NCI-H1694 treated with DMSO at 0.1 percent for 48 hours (cell line): ENCODE data around the gene NCAPD2.

Source experiments
- DNase-seq: peaks from one replicate; lab custom pipeline; 2025; lab: John Stamatoyannopoulos, UW

The NCAPD2 gene

DNA sequence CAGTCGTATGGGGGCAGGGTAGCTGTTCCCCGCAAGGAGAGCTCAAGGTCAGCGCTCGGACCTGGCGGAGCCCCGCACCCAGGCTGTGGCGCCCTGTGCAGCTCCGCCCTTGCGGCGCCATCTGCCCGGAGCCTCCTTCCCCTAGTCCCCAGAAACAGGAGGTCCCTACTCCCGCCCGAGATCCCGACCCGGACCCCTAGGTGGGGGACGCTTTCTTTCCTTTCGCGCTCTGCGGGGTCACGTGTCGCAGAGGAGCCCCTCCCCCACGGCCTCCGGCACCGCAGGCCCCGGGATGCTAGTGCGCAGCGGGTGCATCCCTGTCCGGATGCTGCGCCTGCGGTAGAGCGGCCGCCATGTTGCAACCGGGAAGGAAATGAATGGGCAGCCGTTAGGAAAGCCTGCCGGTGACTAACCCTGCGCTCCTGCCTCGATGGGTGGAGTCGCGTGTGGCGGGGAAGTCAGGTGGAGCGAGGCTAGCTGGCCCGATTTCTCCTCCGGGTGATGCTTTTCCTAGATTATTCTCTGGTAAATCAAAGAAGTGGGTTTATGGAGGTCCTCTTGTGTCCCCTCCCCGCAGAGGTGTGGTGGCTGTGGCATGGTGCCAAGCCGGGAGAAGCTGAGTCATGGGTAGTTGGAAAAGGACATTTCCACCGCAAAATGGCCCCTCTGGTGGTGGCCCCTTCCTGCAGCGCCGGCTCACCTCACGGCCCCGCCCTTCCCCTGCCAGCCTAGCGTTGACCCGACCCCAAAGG, 41.2 kb downstream of the NCAPD2 start:
- peak; percentile 64 for DNase-seq

DNA sequence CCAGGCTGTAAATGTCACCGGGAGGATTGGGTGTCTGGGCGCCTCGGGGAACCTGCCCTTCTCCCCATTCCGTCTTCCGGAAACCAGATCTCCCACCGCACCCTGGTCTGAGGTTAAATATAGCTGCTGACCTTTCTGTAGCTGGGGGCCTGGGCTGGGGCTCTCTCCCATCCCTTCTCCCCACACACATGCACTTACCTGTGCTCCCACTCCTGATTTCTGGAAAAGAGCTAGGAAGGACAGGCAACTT, 41.7 kb downstream of the NCAPD2 start:
- no peak for DNase-seq

DNA sequence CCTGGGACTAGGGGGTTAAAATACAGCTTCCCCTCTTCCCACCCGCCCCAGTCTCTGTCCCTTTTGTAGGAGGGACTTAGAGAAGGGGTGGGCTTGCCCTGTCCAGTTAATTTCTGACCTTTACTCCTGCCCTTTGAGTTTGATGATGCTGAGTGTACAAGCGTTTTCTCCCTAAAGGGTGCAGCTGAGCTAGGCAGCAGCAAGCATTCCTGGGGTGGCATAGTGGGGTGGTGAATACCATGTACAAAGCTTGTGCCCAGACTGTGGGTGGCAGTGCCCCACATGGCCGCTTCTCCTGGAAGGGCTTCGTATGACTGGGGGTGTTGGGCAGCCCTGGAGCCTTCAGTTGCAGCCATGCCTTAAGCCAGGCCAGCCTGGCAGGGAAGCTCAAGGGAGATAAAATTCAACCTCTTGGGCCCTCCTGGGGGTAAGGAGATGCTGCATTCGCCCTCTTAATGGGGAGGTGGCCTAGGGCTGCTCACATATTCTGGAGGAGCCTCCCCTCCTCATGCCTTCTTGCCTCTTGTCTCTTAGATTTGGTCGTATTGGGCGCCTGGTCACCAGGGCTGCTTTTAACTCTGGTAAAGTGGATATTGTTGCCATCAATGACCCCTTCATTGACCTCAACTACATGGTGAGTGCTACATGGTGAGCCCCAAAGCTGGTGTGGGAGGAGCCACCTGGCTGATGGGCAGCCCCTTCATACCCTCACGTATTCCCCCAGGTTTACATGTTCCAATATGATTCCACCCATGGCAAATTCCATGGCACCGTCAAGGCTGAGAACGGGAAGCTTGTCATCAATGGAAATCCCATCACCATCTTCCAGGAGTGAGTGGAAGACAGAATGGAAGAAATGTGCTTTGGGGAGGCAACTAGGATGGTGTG, 42.3 kb downstream of the NCAPD2 start:
- DNase-seq: no peak

DNA sequence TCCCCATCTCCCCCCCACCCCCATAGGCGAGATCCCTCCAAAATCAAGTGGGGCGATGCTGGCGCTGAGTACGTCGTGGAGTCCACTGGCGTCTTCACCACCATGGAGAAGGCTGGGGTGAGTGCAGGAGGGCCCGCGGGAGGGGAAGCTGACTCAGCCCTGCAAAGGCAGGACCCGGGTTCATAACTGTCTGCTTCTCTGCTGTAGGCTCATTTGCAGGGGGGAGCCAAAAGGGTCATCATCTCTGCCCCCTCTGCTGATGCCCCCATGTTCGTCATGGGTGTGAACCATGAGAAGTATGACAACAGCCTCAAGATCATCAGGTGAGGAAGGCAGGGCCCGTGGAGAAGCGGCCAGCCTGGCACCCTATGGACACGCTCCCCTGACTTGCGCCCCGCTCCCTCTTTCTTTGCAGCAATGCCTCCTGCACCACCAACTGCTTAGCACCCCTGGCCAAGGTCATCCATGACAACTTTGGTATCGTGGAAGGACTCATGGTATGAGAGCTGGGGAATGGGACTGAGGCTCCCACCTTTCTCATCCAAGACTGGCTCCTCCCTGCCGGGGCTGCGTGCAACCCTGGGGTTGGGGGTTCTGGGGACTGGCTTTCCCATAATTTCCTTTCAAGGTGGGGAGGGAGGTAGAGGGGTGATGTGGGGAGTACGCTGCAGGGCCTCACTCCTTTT, 43.1 kb downstream of the NCAPD2 start:
- no peak for DNase-seq

DNA sequence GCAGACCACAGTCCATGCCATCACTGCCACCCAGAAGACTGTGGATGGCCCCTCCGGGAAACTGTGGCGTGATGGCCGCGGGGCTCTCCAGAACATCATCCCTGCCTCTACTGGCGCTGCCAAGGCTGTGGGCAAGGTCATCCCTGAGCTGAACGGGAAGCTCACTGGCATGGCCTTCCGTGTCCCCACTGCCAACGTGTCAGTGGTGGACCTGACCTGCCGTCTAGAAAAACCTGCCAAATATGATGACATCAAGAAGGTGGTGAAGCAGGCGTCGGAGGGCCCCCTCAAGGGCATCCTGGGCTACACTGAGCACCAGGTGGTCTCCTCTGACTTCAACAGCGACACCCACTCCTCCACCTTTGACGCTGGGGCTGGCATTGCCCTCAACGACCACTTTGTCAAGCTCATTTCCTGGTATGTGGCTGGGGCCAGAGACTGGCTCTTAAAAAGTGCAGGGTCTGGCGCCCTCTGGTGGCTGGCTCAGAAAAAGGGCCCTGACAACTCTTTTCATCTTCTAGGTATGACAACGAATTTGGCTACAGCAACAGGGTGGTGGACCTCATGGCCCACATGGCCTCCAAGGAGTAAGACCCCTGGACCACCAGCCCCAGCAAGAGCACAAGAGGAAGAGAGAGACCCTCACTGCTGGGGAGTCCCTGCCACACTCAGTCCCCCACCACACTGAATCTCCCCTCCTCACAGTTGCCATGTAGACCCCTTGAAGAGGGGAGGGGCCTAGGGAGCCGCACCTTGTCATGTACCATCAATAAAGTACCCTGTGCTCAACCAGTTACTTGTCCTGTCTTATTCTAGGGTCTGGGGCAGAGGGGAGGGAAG, 43.9 kb downstream of the NCAPD2 start:
- peak; percentile 82 for DNase-seq

DNA sequence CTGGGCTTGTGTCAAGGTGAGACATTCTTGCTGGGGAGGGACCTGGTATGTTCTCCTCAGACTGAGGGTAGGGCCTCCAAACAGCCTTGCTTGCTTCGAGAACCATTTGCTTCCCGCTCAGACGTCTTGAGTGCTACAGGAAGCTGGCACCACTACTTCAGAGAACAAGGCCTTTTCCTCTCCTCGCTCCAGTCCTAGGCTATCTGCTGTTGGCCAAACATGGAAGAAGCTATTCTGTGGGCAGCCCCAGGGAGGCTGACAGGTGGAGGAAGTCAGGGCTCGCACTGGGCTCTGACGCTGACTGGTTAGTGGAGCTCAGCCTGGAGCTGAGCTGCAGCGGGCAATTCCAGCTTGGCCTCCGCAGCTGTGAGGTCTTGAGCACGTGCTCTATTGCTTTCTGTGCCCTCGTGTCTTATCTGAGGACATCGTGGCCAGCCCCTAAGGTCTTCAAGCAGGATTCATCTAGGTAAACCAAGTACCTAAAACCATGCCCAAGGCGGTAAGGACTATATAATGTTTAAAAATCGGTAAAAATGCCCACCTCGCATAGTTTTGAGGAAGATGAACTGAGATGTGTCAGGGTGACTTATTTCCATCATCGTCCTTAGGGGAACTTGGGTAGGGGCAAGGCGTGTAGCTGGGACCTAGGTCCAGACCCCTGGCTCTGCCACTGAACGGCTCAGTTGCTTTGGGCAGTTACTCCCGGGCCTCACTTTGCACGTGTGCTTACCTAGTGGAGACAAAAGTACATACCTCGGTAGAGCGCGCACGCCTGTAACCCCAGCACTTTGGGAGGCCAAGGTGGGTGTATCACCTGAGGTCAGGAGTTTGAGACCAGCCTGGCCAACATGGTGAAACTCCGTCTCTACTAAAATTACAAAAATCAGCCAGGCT, 44.8 kb downstream of the NCAPD2 start:
- DNase-seq: no peak

DNA sequence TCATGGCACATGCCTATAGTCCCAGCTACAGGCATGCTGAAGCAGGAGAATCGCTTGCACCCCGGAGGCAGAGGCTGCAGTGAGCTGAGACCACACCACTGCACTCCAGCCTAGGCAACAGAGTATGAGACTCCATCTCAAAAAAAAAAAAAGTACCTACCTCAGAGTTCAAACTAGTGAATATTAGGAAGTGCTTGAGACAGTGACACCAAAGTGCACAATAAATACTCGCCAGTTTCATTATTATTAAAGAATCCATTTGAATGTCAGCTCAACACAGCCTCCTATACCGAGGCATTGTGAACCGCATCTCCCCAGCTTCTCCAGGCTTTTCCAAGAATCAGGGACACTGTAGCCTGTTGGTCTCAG, 45.4 kb downstream of the NCAPD2 start:
- no peak for DNase-seq

DNA sequence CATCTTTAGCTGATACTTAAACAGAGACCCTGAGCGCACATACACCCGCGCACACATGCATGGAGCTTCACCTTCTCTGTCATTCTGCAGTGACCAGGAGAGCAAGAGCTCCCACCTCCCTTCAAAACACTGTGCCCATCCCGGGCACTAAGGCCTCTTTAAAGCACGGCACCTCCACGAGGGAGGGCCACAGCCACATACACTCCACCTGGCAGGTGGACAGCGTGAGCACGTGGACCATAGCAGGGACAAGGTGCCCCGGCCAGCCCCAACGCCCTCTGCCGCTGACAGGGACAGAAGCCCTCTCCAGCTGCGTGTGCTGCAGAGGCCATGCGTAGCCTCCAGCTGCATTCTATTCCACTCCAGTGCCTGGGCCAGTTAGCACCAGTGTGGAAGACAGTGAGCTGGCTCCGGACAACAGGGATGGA, 45.8 kb downstream of the NCAPD2 start:
- no peak for DNase-seq

DNA sequence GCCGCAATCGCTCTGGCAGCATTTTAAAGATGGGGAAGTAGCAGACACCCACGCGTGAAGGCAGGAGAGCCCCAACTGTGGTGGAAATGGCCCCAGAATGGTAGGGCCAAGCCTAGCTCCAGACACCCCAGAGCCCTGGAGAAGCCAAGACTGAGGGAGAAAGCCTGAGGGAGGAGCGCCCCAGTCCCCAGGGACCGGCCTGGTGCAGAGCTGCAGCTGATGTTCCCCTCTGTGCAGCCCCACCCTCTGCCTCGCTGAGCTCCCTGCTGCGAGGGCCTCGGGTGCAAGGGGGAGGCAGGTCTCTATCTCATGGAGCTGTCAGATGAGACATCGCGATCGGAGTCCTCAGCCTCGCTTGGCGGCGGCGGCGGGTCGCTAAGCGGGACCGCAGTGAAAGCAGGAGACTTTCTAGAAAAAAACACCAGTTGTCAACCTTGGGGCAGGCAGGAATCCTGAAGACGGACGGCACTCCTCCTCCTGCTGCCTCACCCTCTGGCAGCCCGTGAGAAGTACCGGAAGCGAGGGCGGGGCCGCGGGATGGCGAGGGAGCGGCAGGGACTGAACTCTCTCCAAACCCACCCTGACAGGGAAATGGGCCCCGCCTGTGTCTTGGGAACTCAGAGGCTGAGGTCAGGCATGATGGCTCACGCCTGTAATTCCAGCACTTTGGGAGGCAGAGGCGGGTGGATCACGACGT, 46.4 kb downstream of the NCAPD2 start:
- DNase-seq: no peak

DNA sequence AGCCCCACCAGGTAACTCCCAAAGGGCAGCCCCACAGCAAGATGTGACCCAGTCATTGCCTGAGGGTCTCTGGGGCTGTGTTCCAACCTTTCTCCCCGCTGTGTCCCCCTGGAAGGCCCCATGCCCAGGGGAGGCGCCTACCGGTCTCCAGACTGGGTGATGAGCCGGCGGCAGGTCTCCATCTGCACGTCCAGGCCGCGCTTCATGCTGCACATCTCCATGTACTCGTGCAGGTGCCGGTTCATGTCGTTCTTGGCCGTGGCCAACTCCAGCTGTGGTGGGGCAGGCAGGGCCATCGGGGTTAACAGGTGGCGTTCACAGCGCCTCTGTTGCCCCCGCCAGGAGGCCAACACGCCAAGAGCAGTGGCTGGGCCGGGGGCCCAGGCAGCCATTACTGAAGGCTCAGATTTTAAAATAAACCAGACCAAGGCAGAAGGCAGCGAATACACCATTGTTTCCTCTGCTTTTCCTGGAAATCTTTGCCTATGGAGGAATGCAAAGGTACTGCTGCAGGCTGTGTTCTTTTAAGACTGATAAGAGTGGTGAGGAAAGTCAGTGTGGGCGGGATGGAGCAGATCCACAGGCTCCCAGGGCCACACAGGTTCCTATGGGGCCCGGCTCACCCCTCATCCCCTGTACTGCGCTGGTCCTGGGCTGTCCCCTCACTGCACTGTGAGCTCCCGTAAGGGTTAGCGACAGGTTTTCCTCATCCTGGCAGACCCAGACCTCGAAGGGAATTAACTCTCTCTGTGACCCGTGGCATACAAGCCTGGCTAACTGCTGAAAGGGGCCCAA, 47.7 kb downstream of the NCAPD2 start:
- no peak for DNase-seq

DNA sequence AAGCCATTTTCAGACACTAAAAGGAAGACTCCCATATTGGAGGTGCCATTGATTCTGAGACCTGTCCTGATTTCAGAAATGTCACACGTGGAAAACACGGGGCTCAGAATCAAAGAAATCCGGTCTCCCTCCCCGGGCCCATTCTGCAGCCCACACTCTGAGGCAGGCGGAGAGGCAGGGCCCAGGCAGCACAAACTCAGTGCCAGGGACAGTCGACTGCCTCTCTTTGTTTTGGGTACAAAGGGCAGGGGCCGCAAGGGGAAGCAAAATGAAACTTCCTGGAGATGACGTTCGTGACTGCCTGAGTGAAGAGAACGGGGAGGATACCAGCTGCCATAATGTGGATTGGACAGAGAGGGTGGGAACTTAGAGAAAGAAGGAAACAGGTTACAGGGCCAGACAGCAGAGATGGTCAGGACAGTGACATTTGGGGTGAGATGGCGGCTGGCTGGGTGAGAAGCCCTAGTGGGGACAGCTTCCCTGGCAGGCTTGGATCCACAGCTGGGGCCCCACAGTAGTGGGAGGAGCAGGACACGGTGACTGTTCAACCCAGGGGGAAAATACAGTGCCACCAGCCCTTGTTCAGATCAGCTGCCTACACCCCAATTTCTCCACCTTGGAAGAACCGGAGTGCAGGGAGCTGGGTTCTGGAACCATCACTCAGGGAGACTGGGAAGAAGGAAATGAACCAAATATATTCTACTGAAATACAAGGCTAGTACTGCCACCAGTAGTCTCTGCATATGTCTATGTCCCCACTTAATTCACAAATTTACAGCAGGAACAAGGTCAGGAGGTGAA, 48.5 kb downstream of the NCAPD2 start:
- no peak for DNase-seq

DNA sequence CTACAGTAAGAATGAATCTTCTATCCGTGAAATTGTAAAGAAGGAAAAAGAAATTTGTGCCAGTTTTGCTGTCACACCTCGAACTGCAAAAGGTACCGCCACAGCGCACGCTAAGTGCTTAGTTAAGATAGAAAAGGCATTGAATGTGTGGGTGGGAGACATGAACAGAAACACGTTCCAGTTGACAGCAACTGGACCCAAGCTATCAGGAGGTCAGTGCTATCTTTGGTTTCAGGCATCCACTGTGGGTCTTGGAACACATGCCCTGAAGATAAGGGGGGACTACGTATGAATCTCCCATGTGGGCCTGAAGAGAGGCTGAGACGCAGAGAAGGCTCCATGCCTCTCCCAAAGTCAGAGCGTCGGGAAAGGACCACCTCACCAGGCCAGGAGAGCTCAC, 52.1 kb downstream of the NCAPD2 start:
- no peak for DNase-seq

DNA sequence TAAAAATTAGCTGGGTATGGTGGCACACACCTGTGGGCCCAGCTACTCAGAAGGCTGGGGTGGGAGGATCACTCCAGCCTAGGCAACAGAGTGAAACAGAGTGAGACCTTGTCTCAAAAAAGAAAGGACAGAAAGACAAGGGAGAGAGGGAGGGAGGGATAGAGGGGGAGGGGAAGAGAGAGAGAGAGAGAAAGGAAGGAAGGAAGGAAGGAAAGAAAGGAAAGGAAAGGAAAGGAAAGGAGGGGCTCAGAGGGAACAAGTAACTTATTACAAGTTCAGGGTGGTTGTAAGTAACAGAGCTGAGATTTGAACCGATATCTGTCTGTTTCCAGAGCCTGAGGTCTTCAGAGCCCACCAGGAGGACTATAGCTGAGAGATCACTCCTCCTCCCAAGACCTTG, 53.7 kb downstream of the NCAPD2 start:
- no peak for DNase-seq

DNA sequence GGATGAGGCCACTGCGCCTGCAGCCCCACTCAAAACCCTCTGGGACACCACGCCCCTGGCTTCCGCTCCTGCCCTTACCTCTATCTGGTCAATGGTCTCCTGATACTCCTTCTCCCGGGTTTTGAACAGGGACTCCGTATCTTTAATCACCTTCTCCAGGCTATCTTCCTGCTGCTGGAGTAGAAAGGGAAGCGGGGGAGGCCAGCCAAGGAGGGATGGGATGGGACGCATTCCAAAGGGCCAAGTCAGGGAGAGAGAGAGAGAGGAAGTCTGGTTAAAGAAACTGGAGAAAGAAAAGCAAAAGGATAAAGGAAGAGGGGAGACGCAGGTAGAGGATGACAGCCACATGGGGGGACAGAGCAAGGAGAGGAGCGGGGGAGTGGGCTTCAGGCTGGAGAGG, 54.1 kb downstream of the NCAPD2 start:
- no peak for DNase-seq

DNA sequence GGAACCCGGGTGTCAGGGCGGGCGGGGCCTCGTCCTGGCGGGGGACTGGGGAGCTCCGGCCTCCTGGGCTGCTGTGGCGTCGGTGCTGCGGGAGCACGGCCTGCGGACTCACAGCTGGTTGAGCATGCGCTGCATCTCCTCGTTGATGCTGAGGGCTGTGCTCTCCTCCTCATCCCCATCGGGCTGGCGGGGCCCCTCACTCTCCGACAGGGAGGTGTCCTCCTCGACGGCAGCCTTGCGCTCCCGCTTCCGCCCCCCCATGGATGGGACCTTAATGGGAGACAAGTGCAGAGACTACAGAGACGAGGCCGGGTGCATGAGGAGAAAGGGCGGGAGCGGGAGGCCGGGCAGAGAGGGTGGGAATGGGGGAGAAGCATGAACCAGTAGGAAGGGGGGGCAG, 54.7 kb downstream of the NCAPD2 start:
- no peak for DNase-seq

DNA sequence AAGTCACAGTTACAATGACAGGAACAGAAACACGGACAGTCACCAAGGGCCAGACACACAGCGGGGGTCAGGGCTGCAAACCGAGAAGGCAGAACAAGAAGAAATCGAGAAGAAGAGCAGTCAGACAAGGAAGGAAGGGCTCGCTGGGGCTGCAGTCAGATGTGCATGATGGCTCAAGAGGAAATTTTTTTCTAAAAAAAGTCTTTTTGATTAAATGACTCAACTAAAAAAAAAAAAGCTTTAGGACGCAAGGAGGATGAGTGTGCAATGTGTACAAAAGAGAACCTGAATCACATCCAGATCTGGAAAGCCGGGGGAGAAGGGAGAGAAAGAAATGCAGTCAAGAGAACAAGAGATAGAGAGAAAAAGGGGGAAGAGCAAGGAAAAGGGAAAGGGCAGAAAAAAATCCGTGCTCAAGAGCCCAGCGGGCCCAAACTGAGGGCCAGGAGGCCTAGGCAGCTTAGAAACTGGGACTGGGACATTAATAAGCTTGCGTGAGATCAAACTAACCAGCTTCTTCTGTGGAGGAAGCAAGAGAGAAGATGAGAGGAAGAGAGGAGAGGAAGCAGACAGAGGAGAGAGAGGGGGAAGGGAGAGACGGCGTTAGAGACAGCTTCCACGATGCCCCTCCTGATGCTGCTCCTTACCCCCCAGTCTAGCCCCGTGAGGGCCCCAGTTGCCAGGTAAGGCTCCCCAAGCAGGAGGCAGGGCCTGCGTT, 55.2 kb downstream of the NCAPD2 start:
- no peak for DNase-seq

DNA sequence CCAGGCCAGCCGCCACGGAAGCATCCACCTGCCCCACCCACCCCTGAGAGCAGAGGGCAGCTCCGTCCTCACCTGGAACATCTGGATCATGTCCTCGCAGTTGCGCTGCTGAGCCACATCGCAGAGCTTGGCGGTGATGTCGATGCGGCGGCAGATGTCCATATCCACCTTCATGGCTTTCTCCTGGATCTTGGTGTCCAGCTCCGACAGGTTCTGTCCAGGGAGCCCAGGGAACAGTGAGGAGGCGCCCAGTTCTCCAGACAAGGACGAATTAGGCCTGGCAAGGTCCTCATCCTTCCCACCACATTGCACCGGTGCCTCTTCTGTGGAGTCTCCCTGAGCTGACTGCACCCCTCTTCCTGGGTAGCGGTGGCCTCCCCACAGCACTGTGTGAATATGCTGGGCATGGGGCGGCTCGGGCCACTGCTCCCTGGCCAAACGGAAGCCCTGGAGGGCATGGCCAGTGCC, 55.8 kb downstream of the NCAPD2 start:
- no peak for DNase-seq
